ENCODE measurements around the gene TXNDC5. TPM values are rescaled to one million over a fixed set of nuclear protein-coding genes. Genes with fewer than 3 reads are reported as not detected.

The TXNDC5 gene
- total and polyA plus RNA-seq, 12 donors = 26.5 to 78.0 (median 38.3) TPM

- TF ChIP-seq CTCF (IDR thresholded peaks at IDR 0.05) = no peak
Measured at GRCh38 chr6:7887278-7887991, 23.2 kb downstream of the TXNDC5 start.

GRCh38 chr6:7886132-7886531 lies 24.5 kb downstream of the TXNDC5 start:
- intact Hi-C loops (cut with DNase I) = no loop called here
- Histone ChIP-seq H3K27ac (no peak overlapping the region), H3K4me3 (no peak overlapping the region), H3K4me1 (peaks cover 0 to 7% (median 0%) of the 10 kb centered on the region in 9 donors), H3K36me3 (peaks cover 2 to 100% (median 86%) of the 10 kb centered on the region in 9 donors), H3K27me3 (no peaks in the 10 kb centered on the region), H3K9me3 (no peaks in the 10 kb centered on the region)
- ATAC-seq (no peak), DNase-seq (no peak)
- WGBS, 2 donors = 94 to 100% methylated on average over 3 of the region's 3 CpGs
- no peak for TF ChIP-seq CTCF (IDR thresholded peaks at IDR 0.05)

More at GRCh38 chr6:7887278-7887991, 23.2 kb downstream of the TXNDC5 start:
- 96 to 97% methylated on average over 21 of the region's 21 CpGs for WGBS, 2 donors
- DNase-seq (no peak), ATAC-seq (peak in 2 of 8 donors; percentile 27 to 51)
- H3K4me3 ChIP-seq = no peak overlapping the region
- H3K9me3 ChIP-seq = no peaks in the 10 kb centered on the region
- H3K4me1 ChIP-seq = peaks cover 0 to 14% (median 0%) of the 10 kb centered on the region in 9 donors
- no peak overlapping the region for H3K27ac ChIP-seq
- no peaks in the 10 kb centered on the region for H3K27me3 ChIP-seq
- peaks cover 2 to 100% (median 78%) of the 10 kb centered on the region in 9 donors for H3K36me3 ChIP-seq
- intact Hi-C loops (cut with DNase I) = no loop called here

GRCh38 chr6:7883381-7883780 lies 27.2 kb downstream of the TXNDC5 start:
- no peak for ATAC-seq
- intact Hi-C loops (cut with DNase I) = no loop called here
- Histone ChIP-seq H3K9me3 (no peaks in the 10 kb centered on the region), H3K36me3 (peaks cover 2 to 99% (median 75%) of the 10 kb centered on the region in 9 donors), H3K27me3 (no peaks in the 10 kb centered on the region), H3K4me1 (no peaks in the 10 kb centered on the region), H3K4me3 (no peak overlapping the region), H3K27ac (no peak overlapping the region)
- TF ChIP-seq CTCF (IDR thresholded peaks at IDR 0.05) = no peak
- no peak for DNase-seq
- 81 to 86% methylated on average over 8 of the region's 8 CpGs for WGBS, 2 donors

GRCh38 chr6:7882505-7883257 lies 27.9 kb downstream of the TXNDC5 start:
- no peaks in the 10 kb centered on the region for H3K9me3 ChIP-seq
- no peak for ATAC-seq
- intact Hi-C loops (cut with DNase I) = no loop called here
- no peaks in the 10 kb centered on the region for H3K27me3 ChIP-seq
- 92 to 95% methylated on average over 19 of the region's 19 CpGs for WGBS, 2 donors
- H3K4me3 ChIP-seq = no peak overlapping the region
- no peak for DNase-seq
- TF ChIP-seq CTCF (IDR thresholded peaks at IDR 0.05) = no peak
- no peaks in the 10 kb centered on the region for H3K4me1 ChIP-seq
- H3K36me3 ChIP-seq = peaks cover 2 to 92% (median 69%) of the 10 kb centered on the region in 9 donors
- no peak overlapping the region for H3K27ac ChIP-seq
